Neural cell (in vitro differentiated cells): ENCODE data around the gene BSN.

Experiments used
- EP300 ChIP-seq: fragments of 450-650 bp; conservative IDR thresholded peaks from 2 replicates; pipeline ENCODE4 v1.6.1; 2014; ENCODE audit warnings: antibody characterized with exemption, mild to moderate bottlenecking, moderate library complexity; ENCODE audit not compliant: poor library complexity, severe bottlenecking
- EZH2 ChIP-seq: fragments of 200-600, 300-800 bp; shearing (Covaris generic), sonication (generic); IDR thresholded peaks from 2 replicates; pipeline ENCODE4 v1.6.1; 2014; ENCODE audit warnings: antibody characterized with exemption, low read length, borderline replicate concordance, mild to moderate bottlenecking; ENCODE audit not compliant: insufficient read depth, poor library complexity, severe bottlenecking
- MXI1 ChIP-seq: fragments of 450-650 bp; conservative IDR thresholded peaks from 2 replicates; pipeline ENCODE4 v1.6.1; 2014; ENCODE audit warnings: antibody characterized with exemption, mild to moderate bottlenecking; ENCODE audit not compliant: poor library complexity, severe bottlenecking
- POLR2AphosphoS5 ChIP-seq: IDR thresholded peaks from 2 replicates; pipeline ENCODE4 v1.6.1; 2012
- RAD21 ChIP-seq: fragments of 450-650 bp; conservative IDR thresholded peaks from 2 replicates; pipeline ENCODE4 v1.6.1; 2014; ENCODE audit warnings: antibody characterized with exemption, mild to moderate bottlenecking, moderate library complexity
- SMC3 ChIP-seq: fragments of 450-650 bp; conservative IDR thresholded peaks from 2 replicates; pipeline ENCODE4 v1.6.1; 2014; ENCODE audit warnings: antibody characterized with exemption, mild to moderate bottlenecking, moderate library complexity; ENCODE audit not compliant: poor library complexity
- TAF1 ChIP-seq: IDR thresholded peaks from 2 replicates; pipeline ENCODE4 v1.6.1; 2012; ENCODE audit warnings: low read depth
- TF ChIP-seq, protein P1 (sequence below): fragments of 450-650 bp; IDR thresholded peaks from 2 replicates; pipeline ENCODE4 v1.5.1; 2014; ENCODE audit warnings: antibody characterized with exemption, mild to moderate bottlenecking, moderate library complexity; ENCODE audit not compliant: poor library complexity, severe bottlenecking
- TF ChIP-seq, protein P2 (sequence below): IDR thresholded peaks from 2 replicates; pipeline ENCODE4 v1.6.1; 2012; ENCODE audit warnings: borderline replicate concordance

DNA sequence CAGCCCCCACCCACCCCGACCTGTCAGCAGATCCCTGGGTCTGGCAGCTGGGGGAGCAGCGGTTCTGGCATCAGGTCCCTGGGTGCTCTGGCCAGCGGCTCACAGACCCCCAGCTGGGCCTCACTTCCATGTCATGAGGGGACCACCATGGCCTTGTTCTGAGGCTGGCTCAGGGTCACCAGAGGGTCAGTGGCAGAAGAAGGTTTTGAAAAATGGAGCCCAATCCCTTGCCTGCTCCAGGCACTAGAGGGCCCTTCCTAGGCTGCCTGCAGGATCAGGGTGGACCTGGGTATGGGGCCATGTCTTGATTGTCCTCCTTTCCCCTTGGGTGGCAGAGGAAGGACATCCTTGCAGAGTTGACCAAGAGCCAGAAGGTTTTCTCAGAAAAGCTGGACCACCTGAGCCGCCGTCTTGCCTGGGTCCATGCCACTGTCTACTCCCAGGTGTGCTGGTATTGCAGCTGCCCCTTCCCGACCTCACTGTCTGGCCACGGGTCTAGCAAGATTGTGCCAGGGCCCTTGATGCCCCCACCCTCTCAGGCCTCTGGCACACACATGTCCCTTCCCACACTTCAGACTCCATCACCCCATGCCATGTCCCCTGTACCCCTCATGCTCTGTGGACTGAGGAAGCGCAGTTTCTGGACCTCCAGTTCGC lies 152.3 kb downstream of the BSN start:
- TF ChIP-seq EZH2 (no peak), POLR2AphosphoS5 (no peak), EP300 (no peak), RAD21 (no peak), MXI1 (no peak), TAF1 (no peak), SMC3 (no peak)
- TF ChIP-seq, protein P1, sequence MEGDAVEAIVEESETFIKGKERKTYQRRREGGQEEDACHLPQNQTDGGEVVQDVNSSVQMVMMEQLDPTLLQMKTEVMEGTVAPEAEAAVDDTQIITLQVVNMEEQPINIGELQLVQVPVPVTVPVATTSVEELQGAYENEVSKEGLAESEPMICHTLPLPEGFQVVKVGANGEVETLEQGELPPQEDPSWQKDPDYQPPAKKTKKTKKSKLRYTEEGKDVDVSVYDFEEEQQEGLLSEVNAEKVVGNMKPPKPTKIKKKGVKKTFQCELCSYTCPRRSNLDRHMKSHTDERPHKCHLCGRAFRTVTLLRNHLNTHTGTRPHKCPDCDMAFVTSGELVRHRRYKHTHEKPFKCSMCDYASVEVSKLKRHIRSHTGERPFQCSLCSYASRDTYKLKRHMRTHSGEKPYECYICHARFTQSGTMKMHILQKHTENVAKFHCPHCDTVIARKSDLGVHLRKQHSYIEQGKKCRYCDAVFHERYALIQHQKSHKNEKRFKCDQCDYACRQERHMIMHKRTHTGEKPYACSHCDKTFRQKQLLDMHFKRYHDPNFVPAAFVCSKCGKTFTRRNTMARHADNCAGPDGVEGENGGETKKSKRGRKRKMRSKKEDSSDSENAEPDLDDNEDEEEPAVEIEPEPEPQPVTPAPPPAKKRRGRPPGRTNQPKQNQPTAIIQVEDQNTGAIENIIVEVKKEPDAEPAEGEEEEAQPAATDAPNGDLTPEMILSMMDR = no peak
- TF ChIP-seq, protein P2, sequence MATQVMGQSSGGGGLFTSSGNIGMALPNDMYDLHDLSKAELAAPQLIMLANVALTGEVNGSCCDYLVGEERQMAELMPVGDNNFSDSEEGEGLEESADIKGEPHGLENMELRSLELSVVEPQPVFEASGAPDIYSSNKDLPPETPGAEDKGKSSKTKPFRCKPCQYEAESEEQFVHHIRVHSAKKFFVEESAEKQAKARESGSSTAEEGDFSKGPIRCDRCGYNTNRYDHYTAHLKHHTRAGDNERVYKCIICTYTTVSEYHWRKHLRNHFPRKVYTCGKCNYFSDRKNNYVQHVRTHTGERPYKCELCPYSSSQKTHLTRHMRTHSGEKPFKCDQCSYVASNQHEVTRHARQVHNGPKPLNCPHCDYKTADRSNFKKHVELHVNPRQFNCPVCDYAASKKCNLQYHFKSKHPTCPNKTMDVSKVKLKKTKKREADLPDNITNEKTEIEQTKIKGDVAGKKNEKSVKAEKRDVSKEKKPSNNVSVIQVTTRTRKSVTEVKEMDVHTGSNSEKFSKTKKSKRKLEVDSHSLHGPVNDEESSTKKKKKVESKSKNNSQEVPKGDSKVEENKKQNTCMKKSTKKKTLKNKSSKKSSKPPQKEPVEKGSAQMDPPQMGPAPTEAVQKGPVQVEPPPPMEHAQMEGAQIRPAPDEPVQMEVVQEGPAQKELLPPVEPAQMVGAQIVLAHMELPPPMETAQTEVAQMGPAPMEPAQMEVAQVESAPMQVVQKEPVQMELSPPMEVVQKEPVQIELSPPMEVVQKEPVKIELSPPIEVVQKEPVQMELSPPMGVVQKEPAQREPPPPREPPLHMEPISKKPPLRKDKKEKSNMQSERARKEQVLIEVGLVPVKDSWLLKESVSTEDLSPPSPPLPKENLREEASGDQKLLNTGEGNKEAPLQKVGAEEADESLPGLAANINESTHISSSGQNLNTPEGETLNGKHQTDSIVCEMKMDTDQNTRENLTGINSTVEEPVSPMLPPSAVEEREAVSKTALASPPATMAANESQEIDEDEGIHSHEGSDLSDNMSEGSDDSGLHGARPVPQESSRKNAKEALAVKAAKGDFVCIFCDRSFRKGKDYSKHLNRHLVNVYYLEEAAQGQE = no peak
